Right forelimb (tissue), 1 donor: ENCODE results near the gene PLCD1.
"Not testable (repeated sequence)": the region's sequence is repeated elsewhere in the genome, so short reads cannot be mapped to it uniquely, and the experiment has no call there.

Experiments used
- DNase-seq: peaks from one replicate; pipeline ENCODE4 v3.0.0-alpha.2; 2018

Gene PLCD1

GRCh38 chr3:37997791-37998370, 31.6 kb downstream of the PLCD1 start:
- peak; percentile 45 for DNase-seq

GRCh38 chr3:37997342-37997741, 32.1 kb downstream of the PLCD1 start:
- peak; percentile 37 for DNase-seq

GRCh38 chr3:37996785-37997301, 32.6 kb downstream of the PLCD1 start:
- DNase-seq: peak; percentile 84

DNA sequence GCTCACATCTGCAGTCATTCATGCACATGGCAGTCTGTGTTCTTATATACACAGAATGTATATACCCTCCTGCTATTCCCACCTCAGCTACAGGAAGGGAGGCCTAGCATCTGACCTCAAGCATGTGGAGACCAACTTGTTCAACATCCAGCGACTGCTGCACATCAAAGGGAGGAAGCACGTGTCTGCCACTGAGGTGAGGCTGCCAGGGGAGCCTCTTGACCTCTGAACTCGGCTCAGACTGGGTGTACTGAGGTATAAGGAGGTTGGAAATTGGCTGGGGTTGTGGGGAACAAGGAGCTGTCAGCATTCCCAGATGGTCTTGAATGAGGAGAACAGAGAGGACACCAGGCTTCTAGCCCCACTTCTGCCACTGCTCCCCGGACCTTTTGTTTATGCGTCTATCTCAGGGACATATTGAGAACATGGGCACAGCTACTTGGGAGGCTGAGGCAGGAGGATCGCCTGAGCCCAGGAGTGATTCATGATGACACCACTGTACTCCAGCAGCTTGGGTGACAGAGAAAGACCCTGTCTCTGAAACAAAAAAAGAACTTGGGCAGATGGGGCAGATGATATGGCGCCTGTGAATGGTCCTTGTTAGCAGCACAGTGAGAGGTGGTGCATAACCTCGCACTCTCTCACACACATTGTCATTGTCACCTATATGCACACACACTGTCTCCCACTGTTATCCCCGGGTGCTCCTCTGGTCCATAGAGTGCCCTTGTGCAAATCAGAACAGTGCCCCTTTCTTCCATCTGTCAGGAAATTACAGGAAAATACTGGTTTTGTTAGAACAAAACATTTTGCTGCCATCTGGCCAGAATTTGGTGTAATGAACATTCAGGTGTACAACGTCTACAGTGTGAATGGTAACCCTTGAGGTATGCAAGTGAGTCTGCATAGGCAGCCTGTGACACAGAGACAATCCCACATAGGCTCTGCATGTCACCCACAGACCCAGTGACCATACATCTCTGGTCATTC, 33.5 kb downstream of the PLCD1 start:
- DNase-seq: peak; percentile 32

DNA sequence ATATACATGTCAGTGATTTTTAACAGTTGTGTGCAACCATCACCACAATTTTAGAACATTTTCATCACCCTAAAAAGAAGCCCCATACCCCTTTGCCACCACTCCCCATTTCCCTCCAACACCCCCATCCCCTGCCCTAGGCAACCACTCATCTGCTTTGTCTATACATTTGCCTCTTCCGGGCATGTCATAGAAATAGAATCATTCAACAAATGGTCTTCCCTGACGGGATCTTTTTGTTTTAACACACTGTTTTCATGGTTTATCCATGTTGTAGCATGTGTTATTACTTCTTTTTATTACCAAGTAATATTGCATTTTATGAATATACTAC, 34.8 kb downstream of the PLCD1 start:
- no peak for DNase-seq

- peak; percentile 84 for DNase-seq
Measured at GRCh38 chr3:37993820-37994638, 35.4 kb downstream of the PLCD1 start.

DNA sequence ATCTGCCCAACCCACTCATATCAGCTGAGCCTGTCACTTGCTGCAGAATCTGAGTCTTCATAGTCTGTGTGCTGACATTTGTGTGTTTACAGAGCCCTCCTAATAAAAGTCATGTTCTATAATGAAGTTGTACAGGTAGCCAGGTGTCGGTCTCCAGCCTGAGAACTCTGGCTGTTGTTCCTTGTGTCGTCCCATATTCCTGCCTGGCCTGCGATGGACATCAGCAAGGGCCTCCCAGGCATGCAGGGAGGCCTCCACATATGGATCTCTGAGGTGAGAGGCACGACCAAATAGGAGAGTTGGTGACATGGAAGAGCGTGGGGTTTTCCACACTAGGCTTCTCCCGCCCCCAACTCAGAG, 36.0 kb downstream of the PLCD1 start:
- DNase-seq: no peak

DNA sequence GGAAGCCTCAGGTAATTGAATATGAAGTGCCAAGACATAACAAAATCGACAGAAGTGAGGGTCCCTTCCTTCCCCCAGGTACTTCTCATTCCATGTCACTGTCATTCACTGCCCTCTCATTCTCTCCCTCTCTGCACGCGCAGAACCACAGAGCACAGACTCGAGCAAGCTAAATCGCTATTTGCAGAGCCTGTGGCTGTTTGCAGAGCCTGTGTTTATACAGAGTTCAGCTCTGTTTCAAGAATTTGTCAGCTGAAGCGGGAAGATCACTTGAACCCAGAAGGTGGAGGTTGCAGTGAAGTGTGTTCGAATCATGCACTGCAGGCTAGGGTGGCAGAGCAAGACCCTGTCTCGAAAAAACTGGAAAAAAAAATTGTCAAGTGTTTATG, 36.4 kb downstream of the PLCD1 start:
- DNase-seq: peak; percentile 12

DNA sequence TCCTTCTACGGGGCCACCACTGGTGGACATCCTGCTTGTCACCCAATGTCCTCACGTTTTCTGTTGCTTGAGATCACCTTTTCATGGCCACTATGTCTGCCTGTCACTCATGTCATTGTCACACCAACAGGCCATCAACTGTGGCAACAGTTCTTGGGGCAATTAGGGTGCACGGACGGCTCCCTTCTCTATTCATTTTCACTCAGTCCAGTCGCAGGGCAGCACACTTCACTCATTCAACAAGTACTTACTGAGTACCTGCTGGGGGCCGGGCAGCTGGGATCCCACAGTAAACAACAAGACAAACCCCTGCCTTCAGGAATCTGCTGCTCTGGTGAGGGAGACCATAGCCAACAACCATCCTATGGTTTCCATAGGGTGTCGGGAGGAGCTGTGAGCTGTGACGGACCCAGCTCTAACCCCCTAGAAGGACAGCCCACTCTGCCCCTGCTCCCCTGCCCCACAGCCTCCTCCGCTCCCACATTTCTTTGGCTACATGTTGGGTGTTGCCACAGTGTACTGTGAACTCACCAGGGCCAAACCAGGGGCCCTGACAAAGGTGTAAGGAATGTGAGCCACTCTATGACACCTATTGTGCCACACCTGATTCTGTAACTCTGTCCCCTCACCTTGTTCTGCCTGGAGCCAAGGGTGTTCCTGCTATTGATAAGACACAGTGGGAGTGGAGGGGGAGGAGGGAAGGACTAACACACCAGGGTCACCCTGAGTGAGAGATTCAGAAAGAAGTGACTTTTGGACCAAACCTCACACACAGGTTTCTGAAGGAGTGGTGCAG, 37.0 kb downstream of the PLCD1 start:
- DNase-seq: peak; percentile 41

- peak; percentile 26 for DNase-seq
Measured at GRCh38 chr3:37991823-37992222, 37.6 kb downstream of the PLCD1 start.

GRCh38 chr3:37991109-37991508, 38.3 kb downstream of the PLCD1 start:
- no peak for DNase-seq

GRCh38 chr3:37990527-37990926, 38.9 kb downstream of the PLCD1 start, which contains the start of gene VILL:
VILL (plus strand) TSS chr3:37990786; CDS start chr3:37993673, 2,887 bp downstream.
- no peak for DNase-seq

DNA sequence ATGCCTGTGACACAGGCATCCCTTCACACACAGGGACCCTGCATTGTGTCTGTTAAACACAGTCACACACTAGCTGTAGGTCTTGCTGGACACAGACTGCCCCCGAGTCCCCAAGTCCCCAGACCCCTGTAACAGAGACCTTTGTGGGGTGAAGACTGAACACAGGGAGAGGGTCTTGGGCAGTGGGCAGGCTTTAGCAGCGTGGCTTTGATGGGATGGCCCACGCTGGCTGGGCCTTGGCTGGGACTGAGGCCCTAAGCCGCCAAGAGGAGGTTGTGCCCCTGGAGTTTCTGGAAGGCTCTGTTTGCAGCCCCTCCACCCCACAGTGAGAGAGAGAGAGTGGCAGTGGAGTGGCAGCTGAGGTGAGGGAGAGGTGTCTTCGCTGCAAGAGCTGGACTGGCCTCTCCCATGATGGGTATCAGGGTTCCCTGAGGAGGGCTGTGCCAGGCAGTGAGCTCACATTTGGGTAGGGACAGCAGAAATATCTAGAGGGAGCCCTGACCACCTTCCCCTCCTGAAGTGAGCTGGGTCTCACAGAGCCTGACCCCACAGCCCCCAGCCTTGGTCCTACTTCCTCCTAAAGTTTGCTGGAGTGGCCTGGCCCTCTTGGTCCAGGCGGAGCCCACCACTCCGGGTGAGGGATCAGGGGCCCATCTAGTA, 39.5 kb downstream of the PLCD1 start:
- DNase-seq: no peak

GRCh38 chr3:37988931-37989525, 40.4 kb downstream of the PLCD1 start:
- DNase-seq: no peak

GRCh38 chr3:37988376-37988775, 41.1 kb downstream of the PLCD1 start:
- DNase-seq: not testable (repeated sequence)

DNA sequence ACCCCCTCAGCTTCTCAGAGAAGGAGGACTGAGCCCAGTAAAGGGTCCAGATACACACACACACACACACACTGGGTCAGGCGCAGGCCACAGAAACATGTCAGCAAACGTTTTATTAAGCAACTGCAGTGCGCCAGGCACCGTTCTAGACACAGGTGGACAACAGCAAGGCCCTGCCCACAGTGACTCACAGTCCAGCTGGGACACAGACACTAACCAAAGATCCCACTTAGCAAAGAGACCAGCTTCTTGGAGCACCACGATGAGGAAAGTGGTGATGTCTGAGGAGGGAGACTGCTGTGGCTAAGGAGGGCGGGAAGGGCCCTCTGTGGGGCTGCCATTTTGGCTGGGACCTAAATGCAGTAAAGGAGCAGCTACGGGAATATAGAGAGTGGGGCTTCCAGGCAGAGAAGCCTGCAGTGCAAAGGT, 41.7 kb downstream of the PLCD1 start:
- peak; percentile 25 for DNase-seq

GRCh38 chr3:37987315-37987697, 42.1 kb downstream of the PLCD1 start:
- DNase-seq: peak; percentile 35

DNA sequence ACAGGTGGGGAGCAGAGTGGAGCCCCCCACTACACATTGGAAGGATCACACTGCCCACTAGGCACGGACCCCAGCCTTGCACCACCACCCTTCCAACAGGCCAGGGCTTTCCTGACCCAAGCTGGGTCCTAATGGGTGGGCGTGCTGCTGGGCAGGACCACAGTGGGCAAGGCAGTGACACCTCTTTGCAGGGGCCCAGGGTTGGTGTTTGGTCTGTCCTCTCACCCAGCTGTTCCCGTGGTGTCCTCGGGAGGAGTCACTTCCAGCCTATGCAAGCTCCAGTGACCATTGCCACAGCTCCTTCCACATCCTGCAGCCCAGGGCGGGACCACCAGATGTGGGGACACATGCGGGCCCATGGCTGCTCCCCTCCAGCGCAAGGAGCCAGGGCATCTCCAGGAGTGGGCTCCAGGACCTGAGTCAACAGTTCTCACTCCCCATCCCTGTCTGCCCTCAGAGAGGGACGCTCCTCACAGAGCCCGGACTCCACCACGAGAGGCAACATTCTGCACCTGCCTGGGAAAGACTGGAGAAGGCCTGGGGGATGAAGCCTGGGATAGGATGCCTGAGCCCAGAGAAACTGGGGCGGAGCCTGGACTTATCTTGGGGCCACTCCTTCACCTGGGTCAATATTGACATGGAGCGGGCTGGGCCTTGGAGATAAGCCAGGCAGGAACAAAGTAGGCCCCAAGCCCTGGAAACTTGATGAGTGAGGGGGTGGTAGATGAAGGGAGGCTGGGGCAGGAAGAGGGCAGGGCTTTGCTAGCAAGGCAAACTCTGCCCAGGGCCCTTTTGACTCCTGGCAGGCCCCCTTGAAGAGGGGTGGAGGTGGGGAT, 42.7 kb downstream of the PLCD1 start:
- peak; percentile 45 for DNase-seq

DNA sequence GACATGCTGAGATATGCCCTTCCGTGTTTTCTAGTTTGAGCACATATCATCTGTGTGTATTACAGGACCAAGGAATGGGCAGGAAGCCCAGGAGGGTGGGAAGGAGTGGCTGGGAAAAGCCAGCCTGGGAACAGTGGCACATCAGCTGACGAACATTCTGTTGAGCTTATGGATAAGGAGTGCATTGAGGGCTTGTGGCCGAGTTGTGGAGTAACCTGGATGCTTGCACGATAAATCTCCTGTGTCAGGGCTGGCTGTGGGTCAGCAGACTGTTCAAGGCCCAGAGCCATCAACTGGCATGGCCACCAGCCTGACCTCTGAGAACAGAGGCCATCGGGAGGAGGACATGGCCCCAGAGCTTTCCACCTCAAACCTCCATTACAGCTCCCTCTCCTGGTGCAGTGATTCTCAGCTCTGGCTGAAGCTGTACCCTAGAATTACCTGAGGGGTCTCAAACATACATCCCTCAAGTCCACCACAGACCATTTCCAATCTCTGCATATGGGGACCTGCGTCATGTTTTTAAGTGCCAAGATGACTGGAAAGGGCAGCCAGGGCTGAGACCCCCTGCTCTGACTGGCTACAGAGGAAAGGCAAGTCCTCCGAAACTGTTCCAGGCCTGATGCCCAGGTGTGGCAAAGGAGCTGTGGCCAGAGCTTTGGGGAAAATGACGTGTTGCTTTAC, 43.7 kb downstream of the PLCD1 start:
- DNase-seq: peak; percentile 43

DNA sequence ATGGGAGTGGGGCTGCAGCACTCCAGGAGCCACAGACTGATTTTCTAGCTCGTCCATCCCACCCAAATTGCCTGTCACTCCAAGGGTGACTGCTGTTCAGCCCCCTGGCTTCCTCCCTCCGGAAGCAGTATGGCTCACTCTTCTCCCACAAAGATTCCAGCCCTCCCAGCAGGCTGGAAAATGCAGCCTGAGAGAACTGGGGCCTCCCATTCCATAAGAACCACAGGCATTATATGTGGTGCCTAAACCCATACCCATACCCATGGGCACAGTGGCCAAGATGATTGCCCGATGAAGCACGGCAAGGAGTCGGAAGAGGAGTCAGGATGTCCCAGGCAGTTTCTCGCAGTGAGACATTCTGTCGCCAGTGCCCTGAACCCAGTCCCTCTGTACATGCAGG, 44.8 kb downstream of the PLCD1 start:
- DNase-seq: no peak
